Activated CD8-positive, alpha-beta T cell treated with anti-CD3 and anti-CD28 coated beads for 36 hours (primary cell): ENCODE results near the gene RAB26. TPM values are rescaled to one million over a fixed set of nuclear protein-coding genes. Genes with fewer than 3 reads are reported as not detected.

Source experiments
- ATAC-seq: fragments of 200-7000 bp; cut with Tn5 transposase; one replicate; pipeline ENCODE4 v1.10.0; 2021; ENCODE audit warnings: mild to moderate bottlenecking, moderate library complexity
- CTCF ChIA-PET: fragments of 350-600 bp; sonication (Branson Sonifier 250); formaldehyde crosslinking; loops from one replicate; lab custom pipeline; 2021; ENCODE audit warnings: antibody characterized with exemption; lab: Charles Lee
- POLR2A ChIA-PET: fragments of 350-600 bp; sonication (Branson Sonifier 250); formaldehyde crosslinking; loops from one replicate; lab custom pipeline; 2021; ENCODE audit warnings: antibody characterized with exemption; lab: Charles Lee
- DNase-seq: peaks from one replicate; pipeline ENCODE4 v3.0.0-alpha.2; 2020
- H3K27ac Mint-ChIP-seq: one replicate; pipeline ENCODE4 v1.8.0; 2021; ENCODE audit warnings: mild to moderate bottlenecking, mixed read lengths
- H3K27me3 Mint-ChIP-seq: one replicate; pipeline ENCODE4 v1.8.0; 2021; ENCODE audit warnings: mixed read lengths
- H3K36me3 Mint-ChIP-seq: one replicate; pipeline ENCODE4 v1.8.0; 2021; ENCODE audit warnings: low read depth, mixed read lengths
- H3K4me1 Mint-ChIP-seq: one replicate; pipeline ENCODE4 v1.8.0; 2021; ENCODE audit warnings: low read depth, mixed read lengths
- H3K4me3 Mint-ChIP-seq: one replicate; pipeline ENCODE4 v1.8.0; 2021; ENCODE audit warnings: mild to moderate bottlenecking, moderate library complexity, mixed read lengths
- H3K9me3 Mint-ChIP-seq: one replicate; pipeline ENCODE4 v1.8.0; 2021; ENCODE audit warnings: mixed read lengths
- intact Hi-C: fragments of 100-400 bp; cut with micrococcal nuclease; formaldehyde crosslinking; loops from one replicate; pipeline ENCODE4 v1.10.0; 2022
- total RNA-seq, 2 experiments: library from RNA; stranded (reverse); gene quantifications; one replicate each; pipeline ENCODE4 v1.2.3, GENCODE V29; 2021
- TF ChIP-seq, protein P1 (sequence below): fragments of 200-600 bp; IDR thresholded peaks from one replicate; pipeline ENCODE4 v1.8.0; 2022; ENCODE audit warnings: antibody characterized with exemption, mild to moderate bottlenecking

RAB26 gene
- total RNA-seq, 2 experiments from 2014 or later, result 0.34 to 0.49 TPM

- POLR2A ChIA-PET, result no interaction called here
- H3K27ac Mint-ChIP-seq, result no peak overlapping the region
- H3K36me3 Mint-ChIP-seq, result no peaks in the 10 kb centered on the region
- TF ChIP-seq, protein P1, sequence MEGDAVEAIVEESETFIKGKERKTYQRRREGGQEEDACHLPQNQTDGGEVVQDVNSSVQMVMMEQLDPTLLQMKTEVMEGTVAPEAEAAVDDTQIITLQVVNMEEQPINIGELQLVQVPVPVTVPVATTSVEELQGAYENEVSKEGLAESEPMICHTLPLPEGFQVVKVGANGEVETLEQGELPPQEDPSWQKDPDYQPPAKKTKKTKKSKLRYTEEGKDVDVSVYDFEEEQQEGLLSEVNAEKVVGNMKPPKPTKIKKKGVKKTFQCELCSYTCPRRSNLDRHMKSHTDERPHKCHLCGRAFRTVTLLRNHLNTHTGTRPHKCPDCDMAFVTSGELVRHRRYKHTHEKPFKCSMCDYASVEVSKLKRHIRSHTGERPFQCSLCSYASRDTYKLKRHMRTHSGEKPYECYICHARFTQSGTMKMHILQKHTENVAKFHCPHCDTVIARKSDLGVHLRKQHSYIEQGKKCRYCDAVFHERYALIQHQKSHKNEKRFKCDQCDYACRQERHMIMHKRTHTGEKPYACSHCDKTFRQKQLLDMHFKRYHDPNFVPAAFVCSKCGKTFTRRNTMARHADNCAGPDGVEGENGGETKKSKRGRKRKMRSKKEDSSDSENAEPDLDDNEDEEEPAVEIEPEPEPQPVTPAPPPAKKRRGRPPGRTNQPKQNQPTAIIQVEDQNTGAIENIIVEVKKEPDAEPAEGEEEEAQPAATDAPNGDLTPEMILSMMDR, result no peak
- H3K9me3 Mint-ChIP-seq, result no peaks in the 10 kb centered on the region
- CTCF ChIA-PET, result no interaction called here
- DNase-seq (no peak), ATAC-seq (no peak)
- H3K4me1 Mint-ChIP-seq, result no peaks in the 10 kb centered on the region
- intact Hi-C loops, result no loop called here
- H3K4me3 Mint-ChIP-seq, result no peak overlapping the region
- no peaks in the 10 kb centered on the region for H3K27me3 Mint-ChIP-seq
These were observed 35.9 kb downstream of the RAB26 start for GRCh38 chr16:2184346-2184745.

DNA sequence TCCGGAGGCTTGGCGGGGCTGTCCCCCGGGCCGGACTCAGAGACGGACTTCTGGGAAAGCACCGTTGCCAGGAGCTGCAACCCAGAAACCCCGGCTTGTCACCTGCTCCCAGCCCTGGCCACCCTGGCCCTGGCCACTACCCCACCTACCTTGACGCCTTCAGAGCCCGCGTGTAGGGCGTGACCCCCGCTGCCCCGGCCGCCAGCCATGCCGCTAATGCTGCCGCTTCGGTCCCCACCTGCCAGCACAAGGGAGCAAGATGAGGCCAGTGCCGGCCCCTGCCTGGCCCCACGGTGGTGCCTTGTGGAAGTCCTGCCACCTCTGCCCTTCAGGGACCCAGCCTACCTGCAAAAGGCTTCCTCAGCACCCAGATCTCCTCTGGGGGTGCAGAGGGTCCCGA lies 36.5 kb downstream of the RAB26 start:
- no peak overlapping the region for H3K4me3 Mint-ChIP-seq
- no peaks in the 10 kb centered on the region for H3K4me1 Mint-ChIP-seq
- TF ChIP-seq, protein P1, result no peak
- no peaks in the 10 kb centered on the region for H3K36me3 Mint-ChIP-seq
- CTCF ChIA-PET, result no interaction called here
- DNase-seq (no peak), ATAC-seq (no peak)
- no peak overlapping the region for H3K27ac Mint-ChIP-seq
- POLR2A ChIA-PET, result no interaction called here
- no peaks in the 10 kb centered on the region for H3K27me3 Mint-ChIP-seq
- intact Hi-C loops, result no loop called here
- no peaks in the 10 kb centered on the region for H3K9me3 Mint-ChIP-seq

DNA sequence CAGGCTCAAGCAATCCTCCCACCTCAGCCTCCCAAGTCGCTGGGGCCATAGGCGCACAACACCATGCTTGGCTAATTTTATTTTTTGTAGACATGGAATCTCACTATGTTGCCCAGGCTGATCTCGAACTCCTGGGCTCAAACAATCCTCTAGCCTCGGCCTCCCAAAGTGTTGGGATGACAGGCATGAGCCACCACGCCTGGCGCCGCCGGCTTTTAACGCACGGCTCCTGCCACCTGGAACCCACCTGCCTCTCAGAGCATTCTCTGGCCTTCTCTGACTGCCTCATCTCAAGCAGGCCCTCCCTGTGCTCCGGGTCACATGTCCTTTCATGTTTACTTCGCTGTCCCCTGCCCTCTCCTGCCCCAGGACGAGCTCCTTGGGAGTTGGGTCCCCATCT lies 37.6 kb downstream of the RAB26 start:
- Mint-ChIP-seq H3K4me3 (no peak overlapping the region), H3K27me3 (no peaks in the 10 kb centered on the region), H3K27ac (no peak overlapping the region), H3K9me3 (no peaks in the 10 kb centered on the region), H3K36me3 (no peaks in the 10 kb centered on the region), H3K4me1 (no peaks in the 10 kb centered on the region)
- ATAC-seq (no peak), DNase-seq (no peak)
- intact Hi-C loops, result no loop called here
- POLR2A ChIA-PET, result no interaction called here
- TF ChIP-seq, protein P1, result no peak
- CTCF ChIA-PET, result interaction anchor here (1.5 kb wide), 1 partner anchor 9 kb away, joined by 4 read pairs; no protein-coding TSS in a partner anchor

DNA sequence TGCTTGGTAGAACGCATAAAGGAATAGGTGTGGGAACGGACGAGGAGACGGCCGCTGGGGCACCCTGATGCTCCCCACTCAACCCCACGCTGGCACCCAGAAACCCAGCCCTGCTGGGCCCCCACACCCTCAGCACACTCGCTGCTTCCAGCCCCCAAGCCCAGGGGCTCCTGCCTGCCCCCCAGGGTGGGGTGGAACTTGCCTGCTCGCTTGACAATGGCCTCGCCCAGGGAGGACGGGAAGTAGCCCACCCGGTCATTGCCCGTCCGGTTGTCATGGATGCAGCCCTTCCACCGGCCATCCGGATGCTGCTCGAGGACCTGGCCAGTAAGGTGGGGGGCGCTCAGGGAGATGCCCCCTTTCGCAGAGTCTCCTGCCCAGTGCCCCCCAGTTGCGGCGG lies 38.1 kb downstream of the RAB26 start:
- no peak overlapping the region for H3K4me3 Mint-ChIP-seq
- no peak overlapping the region for H3K27ac Mint-ChIP-seq
- no peaks in the 10 kb centered on the region for H3K9me3 Mint-ChIP-seq
- ChIA-PET POLR2A (no interaction called here), CTCF (interaction anchor here (1.5 kb wide), 1 partner anchor 8 kb away, joined by 4 read pairs; no protein-coding TSS in a partner anchor)
- no peak for DNase-seq
- TF ChIP-seq, protein P1, result no peak
- H3K36me3 Mint-ChIP-seq, result no peaks in the 10 kb centered on the region
- H3K27me3 Mint-ChIP-seq, result no peaks in the 10 kb centered on the region
- no peaks in the 10 kb centered on the region for H3K4me1 Mint-ChIP-seq
- no peak for ATAC-seq
- intact Hi-C loops, result no loop called here

- TF ChIP-seq, protein P1, result no peak
- H3K27me3 Mint-ChIP-seq, result no peaks in the 10 kb centered on the region
- no peak overlapping the region for H3K4me3 Mint-ChIP-seq
- no peaks in the 10 kb centered on the region for H3K9me3 Mint-ChIP-seq
- POLR2A ChIA-PET, result interaction anchor here (0.7 kb wide), 1 partner anchor 32 kb away, joined by 3 read pairs; the partner anchor contains the start of gene TRAF7
- no peaks in the 10 kb centered on the region for H3K36me3 Mint-ChIP-seq
- DNase-seq, result no peak
- CTCF ChIA-PET, result no interaction called here
- H3K27ac Mint-ChIP-seq, result no peak overlapping the region
- no peaks in the 10 kb centered on the region for H3K4me1 Mint-ChIP-seq
- intact Hi-C loops, result no loop called here
- no peak for ATAC-seq
These were observed 38.8 kb downstream of the RAB26 start for GRCh38 chr16:2187212-2187611.
